HG03097 (cell line): ENCODE measurements around the gene TLNRD1.

Experiments
- ATAC-seq: cut with Tn5 transposase; IDR thresholded peaks from one replicate; pipeline ENCODE4 v1.9.1; 2021; ENCODE audit not compliant: unreplicated experiment, low FRiP score

TLNRD1 gene

GRCh38 chr15:81050805-81051204 lies 50.1 kb downstream of the TLNRD1 start:
- no peak for ATAC-seq

- no peak for ATAC-seq
These were observed 51.3 kb downstream of the TLNRD1 start for GRCh38 chr15:81052046-81052445.

- ATAC-seq: no peak
These were observed 52.9 kb downstream of the TLNRD1 start for GRCh38 chr15:81053621-81054020.

DNA sequence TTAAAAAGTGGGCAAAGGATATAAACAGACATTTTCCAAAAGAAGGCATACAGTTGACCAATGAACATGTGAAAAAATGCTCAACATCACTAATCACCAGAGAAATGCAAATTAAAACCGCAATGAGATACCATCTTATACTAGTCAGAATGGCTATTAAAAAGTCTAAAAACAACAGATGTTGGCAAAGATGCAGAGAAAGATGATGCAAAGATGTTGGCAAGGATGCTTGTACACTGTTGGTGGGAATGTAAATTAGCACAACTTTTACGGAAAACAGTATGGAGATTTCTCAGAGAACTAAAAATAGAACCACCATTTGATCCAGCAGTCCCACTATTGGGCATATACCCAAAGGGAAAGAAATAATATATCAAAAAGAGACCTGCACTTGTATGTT lies 53.5 kb downstream of the TLNRD1 start:
- ATAC-seq: no peak
